SHP77 treated with DMSO at 0.1 percent for 48 hours (cell line): ENCODE results near the gene DBR1.

Experiments used
- DNase-seq: peaks from one replicate; lab custom pipeline; 2025; lab: John Stamatoyannopoulos, UW

DBR1 gene

GRCh38 chr3:138124188-138124587 is 50.5 kb downstream of the DBR1 start:
- no peak for DNase-seq

DNA sequence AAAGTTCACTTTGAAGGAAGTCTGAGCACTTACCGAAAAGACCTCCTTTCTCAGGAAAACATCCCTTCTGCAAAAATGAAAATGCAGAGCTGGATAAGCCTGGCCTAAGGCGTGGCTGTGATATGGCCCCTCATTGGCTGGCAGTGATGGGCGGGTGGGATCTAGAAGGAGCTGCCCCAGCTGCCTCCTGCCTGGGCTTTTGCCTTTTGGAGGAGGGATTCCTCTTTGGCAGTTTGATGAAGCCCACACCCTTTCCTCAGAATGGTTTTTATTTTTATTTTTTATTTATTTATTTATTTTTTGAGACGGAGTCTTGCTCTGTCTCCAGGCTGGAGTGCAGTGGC is 55.3 kb downstream of the DBR1 start:
- DNase-seq = no peak

DNA sequence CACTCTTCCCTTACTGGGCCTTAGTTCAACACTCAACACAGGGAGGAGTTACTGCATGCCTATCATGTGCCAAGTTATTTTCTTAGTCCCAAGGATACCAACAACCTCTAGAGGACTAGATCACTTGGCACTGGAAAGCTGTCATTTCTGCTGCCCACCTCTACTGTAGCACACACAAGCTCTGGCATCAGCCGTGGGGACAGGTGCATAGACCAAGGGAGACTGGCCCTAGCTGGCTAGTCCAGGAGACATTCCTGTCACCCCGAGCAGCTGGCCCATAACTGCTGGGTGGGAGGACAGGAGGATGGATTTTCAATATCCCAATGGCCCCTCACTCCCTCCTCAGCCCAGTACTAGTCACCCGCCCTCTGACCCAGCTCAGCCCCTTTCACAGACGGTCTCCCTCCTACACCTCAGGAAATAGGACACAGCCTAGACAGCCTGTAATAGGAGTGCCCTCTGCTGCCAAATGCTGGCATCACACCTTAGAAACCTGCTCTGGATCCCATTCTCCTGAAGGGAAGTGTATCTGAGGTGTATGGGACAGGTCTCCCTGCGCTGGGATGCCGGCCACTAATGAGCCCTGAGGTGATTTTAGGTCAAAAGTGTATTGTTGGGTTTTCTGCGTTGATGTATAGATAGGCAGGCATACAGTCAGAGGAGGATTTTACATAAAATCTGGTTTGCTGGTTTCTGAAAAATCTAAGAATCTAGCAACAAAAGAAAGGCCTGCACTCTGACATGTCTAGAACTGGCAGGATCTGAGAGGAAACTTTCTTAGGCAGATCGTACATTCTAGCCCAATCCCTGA is 55.9 kb downstream of the DBR1 start:
- peak; percentile 62 for DNase-seq

DNA sequence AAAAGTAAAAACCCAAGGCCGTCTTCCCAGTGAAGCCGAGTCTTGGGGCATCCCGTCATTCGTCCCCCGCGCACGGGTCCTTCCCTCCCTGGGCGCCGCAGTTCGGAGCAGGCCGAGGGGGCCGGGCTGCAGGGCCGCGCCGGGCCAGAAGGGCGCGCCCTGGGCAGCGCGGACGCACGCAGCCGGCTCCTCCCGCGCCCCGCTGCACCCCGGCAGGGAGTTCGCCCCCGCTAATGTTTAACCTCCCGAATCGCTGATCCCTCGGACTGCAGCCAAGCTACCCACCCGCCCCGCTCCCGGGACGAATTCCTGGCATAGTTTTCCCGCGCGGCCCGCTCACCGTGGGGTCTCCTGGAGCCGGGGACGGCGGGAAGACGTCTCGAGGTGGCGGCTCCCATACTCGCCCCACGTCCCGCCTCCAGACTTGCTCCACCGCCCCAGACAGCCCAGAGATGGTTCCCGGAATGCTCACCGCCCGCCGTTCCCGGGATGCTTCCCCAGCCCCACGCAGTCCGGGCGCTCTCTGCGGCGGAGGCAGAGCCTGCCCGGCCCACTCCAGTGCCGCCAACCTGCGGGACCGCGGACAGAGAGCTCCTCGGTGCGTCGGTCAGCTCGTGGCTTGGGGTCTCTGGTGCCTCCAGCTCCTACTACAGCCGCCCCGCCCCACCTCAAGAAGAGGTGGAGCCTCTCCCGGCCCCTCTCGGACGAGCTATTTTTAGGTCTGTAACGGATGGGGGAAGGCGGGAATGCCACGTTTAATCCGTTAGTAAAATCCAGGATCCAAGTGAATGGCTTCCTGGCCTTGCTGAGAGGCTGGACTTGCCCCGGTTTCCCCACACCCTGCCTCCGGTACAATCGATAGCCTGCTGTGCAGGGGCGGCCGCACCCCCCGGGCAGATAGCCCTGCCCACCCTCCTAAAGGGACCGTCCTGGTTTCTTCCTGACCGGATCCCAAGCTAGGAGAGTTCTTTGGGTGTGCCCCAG is 59.4 kb downstream of the DBR1 start, which contains the start of gene DZIP1L:
TSS of gene DZIP1L (minus strand) at position 621 of the 984 bp plus-strand sequence. CDS start 11,637 bp downstream, outside the sequence.
- DNase-seq = peak; percentile 45

DNA sequence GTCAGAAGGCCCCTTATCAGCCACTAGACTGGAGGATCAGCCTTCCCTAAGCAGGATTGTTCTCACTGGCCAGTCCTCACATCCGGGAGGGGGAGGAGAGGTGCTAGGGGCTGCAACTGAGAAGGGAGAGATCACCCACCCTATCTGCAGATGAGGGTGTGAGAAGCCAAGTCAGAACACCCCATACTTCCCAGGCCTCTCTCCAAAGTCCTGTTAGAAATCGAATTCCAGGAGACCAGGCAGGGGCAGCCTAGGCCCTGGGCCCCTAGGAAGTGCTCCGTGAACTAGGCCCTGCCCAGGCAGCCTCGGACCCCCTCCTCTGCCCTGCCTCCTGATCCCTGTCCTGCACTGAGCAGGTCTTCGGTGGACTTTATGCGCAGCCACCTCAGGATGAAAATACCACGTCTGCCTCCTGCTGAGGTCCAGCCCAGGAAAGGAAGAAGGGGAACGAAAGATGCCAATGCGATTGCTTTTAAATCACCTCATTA is 60.2 kb downstream of the DBR1 start:
- no peak for DNase-seq

GRCh38 chr3:138113326-138113725 is 61.4 kb downstream of the DBR1 start:
- no peak for DNase-seq

- DNase-seq = no peak
Observed at GRCh38 chr3:138112362-138112761, 62.4 kb downstream of the DBR1 start.
